Kidney (tissue), 14 donors: ENCODE measurements around the gene SH3RF3. TPM values are rescaled to one million over a fixed set of nuclear protein-coding genes. Genes with fewer than 3 reads are reported as not detected.

Experiments used
- DNase-seq, 5 donors: peaks; one replicate each; pipeline ENCODE4 v3.0.0-alpha.2; 2013 to 2020
- FAIRE-seq: peaks from 2 replicates; lab custom pipeline; 2012; peaks lifted over from hg19 to GRCh38; lab: Jason Lieb, UNC
- H3K27ac ChIP-seq, 2 donors: one replicate each; pipeline ENCODE4 v1.7.0; 2013; ENCODE audit warnings: low read depth in 2 of 2, low read length in 2 of 2, inconsistent platforms in 1 of 2
- H3K27me3 ChIP-seq: one replicate; pipeline ENCODE4 v1.7.1; 2013; ENCODE audit warnings: low read length, inconsistent platforms; ENCODE audit not compliant: control insufficient read depth, insufficient read depth
- H3K36me3 ChIP-seq, 3 donors: one replicate each; pipeline versions ENCODE4 v1.7.0 to v1.7.1; 2013; ENCODE audit warnings: low read length in 3 of 3, control low read depth in 1 of 3, inconsistent platforms in 1 of 3; ENCODE audit not compliant: insufficient read depth in 3 of 3, control insufficient read depth in 2 of 3
- H3K4me1 ChIP-seq, 3 donors: one replicate each; pipeline versions ENCODE4 v1.7.0 to v1.7.1; 2013; ENCODE audit warnings: low read length in 3 of 3, inconsistent platforms in 1 of 3, low read depth in 1 of 3; ENCODE audit not compliant: control insufficient read depth in 2 of 3, insufficient read depth in 2 of 3
- H3K4me3 ChIP-seq, 3 donors: one replicate each; pipeline versions ENCODE4 v1.7.0 to v1.8.1; 2013; ENCODE audit warnings: low read length in 3 of 3, control low read depth in 1 of 3, inconsistent platforms in 1 of 3
- H3K9ac ChIP-seq, 3 donors: one replicate each; pipeline versions ENCODE4 v1.7.0 to v1.7.1; 2013; ENCODE audit warnings: low read length in 3 of 3, control low read depth in 1 of 3, inconsistent platforms in 1 of 3
- H3K9me3 ChIP-seq, 3 donors: one replicate each; pipeline versions ENCODE4 v1.7.0 to v1.7.1; 2013; ENCODE audit warnings: low read length in 3 of 3, control low read depth in 1 of 3, inconsistent platforms in 1 of 3; ENCODE audit not compliant: control insufficient read depth in 2 of 3, insufficient read depth in 1 of 3
- CTCF ChIP-seq: IDR thresholded peaks from 3 replicates; pipeline ENCODE4 v1.5.1; 2012; ENCODE audit warnings: mild to moderate bottlenecking, moderate library complexity, borderline replicate concordance; ENCODE audit not compliant: insufficient read depth; ENCODE audit errors: extremely low read depth
- intact Hi-C: fragments of 100-400 bp; cut with DNase I; formaldehyde crosslinking; loops from one replicate; pipeline ENCODE4 v1.11.1; 2022
- polyA plus RNA-seq: library from polyadenylated mRNA; stranded (reverse); fragments of 350-450 nt; fragmentation: Illumina TruSeq; extraction: RNeasy Lipid Tissue Mini Kit (QIAGEN cat#74804); gene quantifications from one replicate; pipeline ENCODE4 v1.2.3, GENCODE V29; 2014; ENCODE audit warnings: low read depth, low replicate concordance; ENCODE audit not compliant: insufficient read depth
- total RNA-seq: library from RNA; stranded (reverse); fragmentation: NEBNext Ultra II Directional; extraction: Animal tissue kit (Norgen Biotek cat#: 25700); gene quantifications from one replicate; pipeline ENCODE4 v1.2.1, GENCODE V29; 2021
- donor health status: control.
- donor health status: control.
- donor health status: control.
- donor health status: control.
- donor health status: control.
- donor health status: DM: yes; HTN: yes; CAD: no.
- donor health status: Normal renal cell carcinoma (clear cell type).

The SH3RF3 gene
- total and polyA plus RNA-seq, 2 donors from 2014 or later, result 1.7 to 10.7 TPM

GRCh38 chr2:109371481-109372170 lies 242.6 kb downstream of the SH3RF3 start:
- Histone ChIP-seq H3K36me3 (no peaks in the 10 kb centered on the region), H3K4me3 (no peak overlapping the region), H3K9ac (no peak overlapping the region), H3K27me3 (no peaks in the 10 kb centered on the region), H3K4me1 (no peaks in the 10 kb centered on the region), H3K9me3 (no peaks in the 10 kb centered on the region), H3K27ac (no peak overlapping the region)
- intact Hi-C loops, result no loop called here
- TF ChIP-seq CTCF, result no peak
- no peak for FAIRE-seq
- peak in 3 of 5 donors; percentile 3 to 49 (median 19) for DNase-seq

GRCh38 chr2:109372171-109372568 lies 243.2 kb downstream of the SH3RF3 start:
- no peak for DNase-seq
- FAIRE-seq, result no peak
- no peaks in the 10 kb centered on the region for H3K9me3 ChIP-seq
- intact Hi-C loops, result no loop called here
- H3K36me3 ChIP-seq, result no peaks in the 10 kb centered on the region
- H3K4me1 ChIP-seq, result no peaks in the 10 kb centered on the region
- H3K9ac ChIP-seq, result no peak overlapping the region
- TF ChIP-seq CTCF, result no peak
- no peak overlapping the region for H3K4me3 ChIP-seq
- no peaks in the 10 kb centered on the region for H3K27me3 ChIP-seq
- H3K27ac ChIP-seq, result no peak overlapping the region

GRCh38 chr2:109372614-109373013 lies 243.6 kb downstream of the SH3RF3 start:
- no peaks in the 10 kb centered on the region for H3K36me3 ChIP-seq
- no peak overlapping the region for H3K9ac ChIP-seq
- intact Hi-C loops, result no loop called here
- no peaks in the 10 kb centered on the region for H3K27me3 ChIP-seq
- no peaks in the 10 kb centered on the region for H3K9me3 ChIP-seq
- FAIRE-seq, result no peak
- no peak for TF ChIP-seq CTCF
- no peak overlapping the region for H3K4me3 ChIP-seq
- DNase-seq, result peak in 1 of 5 donors; percentile 5
- no peaks in the 10 kb centered on the region for H3K4me1 ChIP-seq
- H3K27ac ChIP-seq, result no peak overlapping the region
